ENCODE results near the gene EP400.

DNA sequence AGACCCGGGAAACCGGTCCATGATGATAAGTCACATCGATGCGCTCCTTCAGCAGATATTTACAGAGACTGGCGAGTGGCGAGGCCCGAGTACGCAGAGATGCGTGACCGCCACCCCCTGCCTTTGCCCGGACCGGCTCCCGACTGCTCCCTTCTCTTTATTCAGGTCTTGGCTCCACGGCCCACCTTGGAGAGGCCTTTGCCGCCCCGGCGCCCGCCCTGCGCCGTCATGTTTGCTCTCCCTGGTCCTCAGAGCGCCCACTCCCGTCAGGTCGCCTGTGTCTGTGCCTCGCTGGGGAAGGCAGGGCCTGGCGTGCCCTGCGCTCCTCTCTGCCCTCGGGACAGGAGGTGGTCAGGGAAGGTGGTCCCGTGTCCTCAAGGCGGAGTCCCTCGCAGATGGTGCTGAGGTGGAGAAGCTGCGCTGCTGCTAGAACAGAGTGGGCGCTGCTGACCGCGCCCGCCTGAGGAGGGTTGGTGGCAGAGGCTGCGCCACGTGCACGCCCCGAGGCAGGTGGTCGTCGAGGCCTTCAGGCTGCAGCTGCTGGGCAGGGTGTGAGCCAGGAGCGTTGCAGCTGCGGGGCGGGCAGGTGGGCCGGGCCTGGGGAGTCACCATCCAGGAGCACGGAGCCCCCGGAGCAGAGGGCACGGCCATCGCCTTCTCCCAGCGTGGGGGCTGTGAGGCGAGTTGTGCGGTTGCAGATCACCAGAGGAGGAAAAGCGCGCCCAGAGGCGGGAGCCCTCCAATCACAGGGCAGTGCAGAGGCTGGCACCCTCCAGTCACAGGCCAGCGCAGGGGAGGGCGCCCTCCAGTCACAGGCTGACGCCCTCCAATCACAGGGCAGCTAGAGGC, 167.2 kb downstream of the EP400 start:
- TF ChIP-seq, protein P1, sequence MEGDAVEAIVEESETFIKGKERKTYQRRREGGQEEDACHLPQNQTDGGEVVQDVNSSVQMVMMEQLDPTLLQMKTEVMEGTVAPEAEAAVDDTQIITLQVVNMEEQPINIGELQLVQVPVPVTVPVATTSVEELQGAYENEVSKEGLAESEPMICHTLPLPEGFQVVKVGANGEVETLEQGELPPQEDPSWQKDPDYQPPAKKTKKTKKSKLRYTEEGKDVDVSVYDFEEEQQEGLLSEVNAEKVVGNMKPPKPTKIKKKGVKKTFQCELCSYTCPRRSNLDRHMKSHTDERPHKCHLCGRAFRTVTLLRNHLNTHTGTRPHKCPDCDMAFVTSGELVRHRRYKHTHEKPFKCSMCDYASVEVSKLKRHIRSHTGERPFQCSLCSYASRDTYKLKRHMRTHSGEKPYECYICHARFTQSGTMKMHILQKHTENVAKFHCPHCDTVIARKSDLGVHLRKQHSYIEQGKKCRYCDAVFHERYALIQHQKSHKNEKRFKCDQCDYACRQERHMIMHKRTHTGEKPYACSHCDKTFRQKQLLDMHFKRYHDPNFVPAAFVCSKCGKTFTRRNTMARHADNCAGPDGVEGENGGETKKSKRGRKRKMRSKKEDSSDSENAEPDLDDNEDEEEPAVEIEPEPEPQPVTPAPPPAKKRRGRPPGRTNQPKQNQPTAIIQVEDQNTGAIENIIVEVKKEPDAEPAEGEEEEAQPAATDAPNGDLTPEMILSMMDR (IDR thresholded peaks at IDR 0.05; ENCODE audit: insufficient read depth, low read length, poor library complexity, severe bottlenecking) = no peak
- TF ChIP-seq EZH2phosphoT487 (conservative IDR thresholded peaks at IDR 0.05; ENCODE audit: low read length) = no peak
